ENCODE measurements around the gene CHPT1.

Gene CHPT1

GRCh38 chr12:101743724-101744472 lies 46.5 kb downstream of the CHPT1 start:
- no peak for TF ChIP-seq CTCF (IDR thresholded peaks at IDR 0.05; ENCODE audit: control insufficient read depth, insufficient read depth, low read depth, low read length, missing control alignments)
- no peak overlapping the region for H3K4me3 ChIP-seq (ENCODE audit: control insufficient read depth, low read depth, low read length)
- DNase-seq (ENCODE audit: low read depth): no peak

- no peak overlapping the region for H3K4me3 ChIP-seq (ENCODE audit: control insufficient read depth, low read depth, low read length)
- no peak for TF ChIP-seq CTCF (IDR thresholded peaks at IDR 0.05; ENCODE audit: control insufficient read depth, insufficient read depth, low read depth, low read length, missing control alignments)
- DNase-seq (ENCODE audit: low read depth): no peak
Measured at GRCh38 chr12:101745481-101745880, 48.0 kb downstream of the CHPT1 start.

- TF ChIP-seq CTCF (IDR thresholded peaks at IDR 0.05; ENCODE audit: control insufficient read depth, insufficient read depth, low read depth, low read length, missing control alignments): no peak
- DNase-seq (ENCODE audit: low read depth): no peak
- no peak overlapping the region for H3K4me3 ChIP-seq (ENCODE audit: control insufficient read depth, low read depth, low read length)
Measured at GRCh38 chr12:101746196-101746595, 48.8 kb downstream of the CHPT1 start.

- peak; percentile 14 for DNase-seq (ENCODE audit: low read depth)
- no peak for TF ChIP-seq CTCF (IDR thresholded peaks at IDR 0.05; ENCODE audit: control insufficient read depth, insufficient read depth, low read depth, low read length, missing control alignments)
- H3K4me3 ChIP-seq (ENCODE audit: control insufficient read depth, low read depth, low read length): no peak overlapping the region
Measured at GRCh38 chr12:101746661-101747060, 49.2 kb downstream of the CHPT1 start.

- H3K4me3 ChIP-seq (ENCODE audit: control insufficient read depth, low read depth, low read length): no peak overlapping the region
- no peak for DNase-seq (ENCODE audit: low read depth)
- no peak for TF ChIP-seq CTCF (IDR thresholded peaks at IDR 0.05; ENCODE audit: control insufficient read depth, insufficient read depth, low read depth, low read length, missing control alignments)
Measured at GRCh38 chr12:101747697-101748096, 50.3 kb downstream of the CHPT1 start.

GRCh38 chr12:101748907-101749306 lies 51.5 kb downstream of the CHPT1 start:
- TF ChIP-seq CTCF (IDR thresholded peaks at IDR 0.05; ENCODE audit: control insufficient read depth, insufficient read depth, low read depth, low read length, missing control alignments): no peak
- H3K4me3 ChIP-seq (ENCODE audit: control insufficient read depth, low read depth, low read length): no peak overlapping the region
- no peak for DNase-seq (ENCODE audit: low read depth)
